Nucleus accumbens (tissue), 56 donors: ENCODE data around the gene TRIM17.

ENCODE experiments used
- DNase-seq, 56 donors: peaks; one replicate each; lab custom pipeline; 2025; lab: John Stamatoyannopoulos, UW

Gene TRIM17

GRCh38 chr1:228405200-228405978 lies 11.3 kb downstream of the TRIM17 start:
- DNase-seq, result no peak

- no peak for DNase-seq
These were observed 12.4 kb downstream of the TRIM17 start for GRCh38 chr1:228404107-228404720.

GRCh38 chr1:228403231-228403631 lies 13.4 kb downstream of the TRIM17 start:
- no peak for DNase-seq

GRCh38 chr1:228402641-228403025 lies 14.0 kb downstream of the TRIM17 start:
- no peak for DNase-seq

GRCh38 chr1:228401782-228402640 lies 14.7 kb downstream of the TRIM17 start:
- DNase-seq, result no peak

- no peak for DNase-seq
These were observed 15.8 kb downstream of the TRIM17 start for GRCh38 chr1:228400692-228401454.

GRCh38 chr1:228400237-228400651 lies 16.4 kb downstream of the TRIM17 start:
- no peak for DNase-seq

GRCh38 chr1:228399531-228400236 lies 17.0 kb downstream of the TRIM17 start:
- no peak for DNase-seq

- no peak for DNase-seq
These were observed 17.8 kb downstream of the TRIM17 start for GRCh38 chr1:228398741-228399461.

GRCh38 chr1:228397966-228398365 lies 18.7 kb downstream of the TRIM17 start:
- DNase-seq, result no peak

GRCh38 chr1:228396770-228397662 lies 19.6 kb downstream of the TRIM17 start:
- DNase-seq, result no peak

- DNase-seq, result no peak
These were observed 21.9 kb downstream of the TRIM17 start for GRCh38 chr1:228394571-228395394.

- no peak for DNase-seq
These were observed 22.7 kb downstream of the TRIM17 start for GRCh38 chr1:228393811-228394570.

- peak in 4 of 56 donors; percentile 9 to 39 (median 14) for DNase-seq
These were observed 23.4 kb downstream of the TRIM17 start for GRCh38 chr1:228393268-228393701.

GRCh38 chr1:228392111-228392936 lies 24.3 kb downstream of the TRIM17 start:
- DNase-seq, result no peak
